ENCODE results near the gene SLC25A42.

Gene SLC25A42

GRCh38 chr19:19051478-19052213 lies 12.1 kb upstream of the SLC25A42 start:
- DNase-seq (ENCODE audit: low spot score) = no peak

GRCh38 chr19:19052921-19053320 lies 10.9 kb upstream of the SLC25A42 start:
- DNase-seq (ENCODE audit: low spot score) = no peak

DNA sequence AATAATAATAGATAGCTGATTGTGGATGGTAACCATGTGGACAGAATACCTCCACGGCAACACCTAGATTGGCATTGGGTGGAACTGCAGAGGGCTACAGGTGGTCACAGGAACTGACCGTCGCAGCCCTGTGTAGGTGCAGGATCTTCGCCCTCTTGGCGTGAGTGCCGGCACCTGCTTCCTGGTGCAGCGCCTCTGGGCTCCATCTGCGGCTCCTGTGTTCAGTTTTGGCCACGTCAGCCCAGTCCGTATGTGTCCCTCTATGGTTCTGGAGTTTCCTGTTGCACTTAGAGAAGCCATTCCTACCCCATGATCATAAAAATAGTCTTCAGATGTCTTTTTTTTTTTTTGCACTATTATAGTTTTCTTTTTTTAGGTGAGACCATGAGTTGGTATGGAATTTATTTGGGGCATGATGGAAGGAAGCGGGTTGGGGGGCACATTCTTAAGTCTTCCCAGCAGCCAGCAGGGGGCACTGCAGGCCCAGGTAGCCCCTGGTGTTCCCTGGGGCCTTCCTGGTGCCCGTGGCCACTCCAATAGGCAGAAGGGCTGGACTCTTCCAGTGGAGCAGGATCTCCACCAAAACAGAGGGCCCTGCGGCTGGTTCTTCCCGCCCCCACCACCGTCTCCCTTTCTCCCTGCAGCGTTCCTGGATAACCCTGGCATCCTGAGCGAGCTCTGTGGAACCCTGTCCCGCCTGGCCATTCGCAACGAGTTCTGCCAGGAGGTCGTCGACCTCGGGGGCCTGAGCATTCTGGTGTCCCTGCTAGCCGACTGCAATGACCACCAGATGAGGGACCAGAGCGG lies 10.1 kb upstream of the SLC25A42 start:
- peak; percentile 34 for DNase-seq (ENCODE audit: low spot score)

GRCh38 chr19:19054315-19054938 lies 9.4 kb upstream of the SLC25A42 start:
- DNase-seq (ENCODE audit: low spot score) = no peak

DNA sequence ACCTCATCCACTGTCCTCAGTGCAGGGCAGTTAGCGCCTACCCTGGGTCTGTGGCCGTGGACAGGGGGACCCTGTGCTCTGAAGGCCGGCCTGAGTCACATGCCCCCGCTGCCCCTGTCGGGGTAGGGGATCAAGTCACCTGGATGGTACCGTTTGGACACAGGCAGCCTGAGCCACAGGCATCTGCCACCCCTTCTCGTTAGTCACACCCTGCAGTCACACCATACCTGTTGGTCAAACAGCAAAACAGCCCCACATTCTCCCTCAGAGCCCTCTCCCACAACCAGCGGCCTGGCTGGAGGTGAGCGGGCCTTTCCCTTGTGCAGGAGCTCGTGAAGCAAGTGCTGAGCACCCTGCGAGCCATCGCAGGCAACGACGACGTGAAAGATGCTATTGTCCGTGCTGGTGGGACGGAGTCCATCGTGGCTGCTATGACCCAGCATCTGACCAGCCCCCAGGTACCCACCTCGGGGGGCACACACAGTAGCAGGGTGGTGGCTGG lies 8.8 kb upstream of the SLC25A42 start:
- no peak for DNase-seq (ENCODE audit: low spot score)

- DNase-seq (ENCODE audit: low spot score) = no peak
Observed at GRCh38 chr19:19055701-19056100, 8.1 kb upstream of the SLC25A42 start.

DNA sequence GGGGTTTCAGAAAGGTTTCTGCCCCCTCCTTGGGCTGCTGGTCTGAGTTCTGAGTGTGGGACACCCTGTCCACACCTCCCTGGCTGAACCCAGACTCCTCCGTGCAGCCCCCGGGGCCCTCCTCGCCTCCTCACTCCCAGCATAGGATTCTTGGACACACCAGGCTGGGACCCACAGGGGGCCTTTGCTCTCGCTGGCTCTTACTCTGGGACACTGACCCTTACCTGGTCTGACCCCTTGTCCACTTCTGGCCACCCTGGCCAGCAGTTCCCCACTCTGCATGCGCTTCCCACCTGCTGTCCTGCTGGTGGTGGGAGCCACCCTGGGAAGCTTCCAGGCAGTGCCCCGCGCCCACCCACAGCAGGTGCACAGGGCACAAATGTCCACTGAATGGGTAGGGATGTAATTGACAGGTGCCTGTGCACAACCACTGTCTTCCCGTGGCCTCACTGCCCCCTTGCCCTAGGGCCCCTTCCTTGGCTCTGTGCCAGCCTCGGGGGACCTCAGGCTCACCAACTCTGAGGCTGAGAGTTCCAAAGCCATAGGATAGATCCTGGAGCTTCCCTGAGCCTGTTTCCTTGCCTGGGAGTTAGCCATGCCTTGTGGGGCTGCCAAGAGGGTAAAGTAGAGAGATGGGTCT lies 7.0 kb upstream of the SLC25A42 start:
- no peak for DNase-seq (ENCODE audit: low spot score)

GRCh38 chr19:19057317-19057716 lies 6.5 kb upstream of the SLC25A42 start:
- no peak for DNase-seq (ENCODE audit: low spot score)

DNA sequence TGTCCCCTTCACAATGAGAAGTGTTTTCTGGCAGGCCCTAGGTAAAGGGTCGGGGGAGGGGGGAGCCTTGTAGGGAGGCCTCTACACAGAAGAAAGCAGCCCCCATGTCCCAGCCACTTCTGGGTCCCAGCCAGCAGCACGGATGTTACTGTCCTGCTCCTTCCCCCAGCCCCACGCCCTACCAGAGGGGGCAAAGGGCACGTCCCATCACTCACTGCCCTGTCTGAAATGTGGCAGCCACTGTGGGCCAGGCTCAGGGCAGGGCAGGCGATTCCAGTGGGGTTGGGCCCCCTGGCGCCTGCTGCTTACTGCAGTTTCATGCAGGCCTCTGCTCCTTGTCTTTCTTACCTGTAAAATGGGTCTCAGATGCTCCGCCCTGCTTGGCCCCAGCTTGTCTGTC lies 6.1 kb upstream of the SLC25A42 start:
- no peak for DNase-seq (ENCODE audit: low spot score)

- DNase-seq (ENCODE audit: low spot score) = no peak
Observed at GRCh38 chr19:19059018-19059836, 4.6 kb upstream of the SLC25A42 start.

DNA sequence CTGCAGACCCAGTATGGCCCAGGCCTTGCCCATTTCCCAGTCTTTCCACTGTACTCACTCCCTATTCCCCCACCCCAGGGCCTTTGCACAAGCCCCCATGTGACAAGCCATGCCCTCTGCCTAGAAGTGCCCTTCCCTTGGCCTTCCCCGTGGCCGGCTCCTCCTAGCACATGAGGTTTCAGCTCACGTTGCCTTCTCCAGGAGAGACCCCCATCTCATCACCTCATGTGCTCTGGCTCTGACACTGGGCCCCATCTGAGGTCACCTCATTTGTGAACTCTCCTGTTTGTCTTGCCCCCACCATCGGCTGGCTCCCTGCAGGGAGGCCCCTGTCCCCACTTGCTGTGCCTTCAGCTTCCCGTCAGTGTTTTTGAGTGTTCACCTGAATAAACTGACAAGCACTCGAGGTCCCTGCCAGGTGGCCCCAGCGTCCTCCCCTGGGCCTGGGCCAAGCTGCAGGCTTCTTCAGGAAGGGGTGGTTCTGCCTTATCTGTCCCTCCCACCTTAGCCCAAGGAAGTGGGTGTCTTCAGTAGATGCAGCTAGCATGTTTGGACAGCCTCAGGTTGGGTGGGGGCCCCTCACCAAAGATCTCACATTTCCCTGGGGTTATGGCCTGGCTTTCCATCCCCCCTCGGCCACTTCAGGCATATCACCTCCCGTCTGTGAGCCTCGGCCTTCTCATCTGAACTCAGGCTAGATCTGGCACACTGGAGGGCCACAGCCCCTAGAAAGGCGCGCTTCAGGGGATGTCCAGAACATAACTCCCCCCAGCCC lies 3.8 kb upstream of the SLC25A42 start:
- no peak for DNase-seq (ENCODE audit: low spot score)

GRCh38 chr19:19061506-19061905 lies 2.3 kb upstream of the SLC25A42 start:
- peak; percentile 5 for DNase-seq (ENCODE audit: low spot score)

GRCh38 chr19:19062454-19063182 lies 1.2 kb upstream of the SLC25A42 start:
- DNase-seq (ENCODE audit: low spot score) = peak; percentile 22

- DNase-seq (ENCODE audit: low spot score) = no peak
Observed at GRCh38 chr19:19064098-19064722, 416 bp downstream of the SLC25A42 start.

- no peak for DNase-seq (ENCODE audit: low spot score)
Observed at GRCh38 chr19:19064811-19065745, 1.3 kb downstream of the SLC25A42 start.

- DNase-seq (ENCODE audit: low spot score) = no peak
Observed at GRCh38 chr19:19067276-19068072, 3.7 kb downstream of the SLC25A42 start.

All from pons (tissue), 1 donor.